HPDE6-E6E7 (cell line): ENCODE results near the gene COL20A1.

Experiments used
- DNase-seq: peaks from one replicate; pipeline ENCODE4 v3.0.0; 2011; ENCODE audit warnings: missing footprints; ENCODE audit errors: extremely low spot score

Gene COL20A1

DNA sequence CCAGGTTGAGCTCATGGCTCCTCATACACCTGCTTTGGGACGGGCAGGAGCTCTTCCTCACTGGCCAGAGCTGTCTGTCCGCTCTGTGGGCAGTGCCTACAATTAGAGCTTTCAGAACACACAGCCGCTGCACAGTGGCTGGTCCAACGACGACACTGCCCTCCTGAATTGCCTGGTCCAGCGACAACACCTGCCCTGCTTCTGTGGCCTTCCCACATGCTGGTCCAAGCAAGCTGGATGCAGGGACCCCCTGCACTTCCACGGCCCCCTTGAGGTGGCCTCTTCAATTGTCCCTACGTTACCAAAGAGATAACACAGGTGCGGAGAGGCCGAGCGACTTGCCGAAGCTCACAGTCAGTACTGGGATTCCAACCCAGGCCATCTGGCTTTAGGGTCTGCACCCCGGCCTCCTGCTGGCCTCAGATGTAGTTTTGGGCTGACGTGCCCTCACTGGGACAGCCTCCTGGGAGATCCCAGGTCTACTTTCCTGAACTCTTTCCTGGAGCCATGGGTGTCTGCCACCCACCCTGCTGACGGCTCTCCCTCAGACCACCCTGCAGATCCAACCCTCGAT is 69.5 kb downstream of the COL20A1 start:
- no peak for DNase-seq

DNA sequence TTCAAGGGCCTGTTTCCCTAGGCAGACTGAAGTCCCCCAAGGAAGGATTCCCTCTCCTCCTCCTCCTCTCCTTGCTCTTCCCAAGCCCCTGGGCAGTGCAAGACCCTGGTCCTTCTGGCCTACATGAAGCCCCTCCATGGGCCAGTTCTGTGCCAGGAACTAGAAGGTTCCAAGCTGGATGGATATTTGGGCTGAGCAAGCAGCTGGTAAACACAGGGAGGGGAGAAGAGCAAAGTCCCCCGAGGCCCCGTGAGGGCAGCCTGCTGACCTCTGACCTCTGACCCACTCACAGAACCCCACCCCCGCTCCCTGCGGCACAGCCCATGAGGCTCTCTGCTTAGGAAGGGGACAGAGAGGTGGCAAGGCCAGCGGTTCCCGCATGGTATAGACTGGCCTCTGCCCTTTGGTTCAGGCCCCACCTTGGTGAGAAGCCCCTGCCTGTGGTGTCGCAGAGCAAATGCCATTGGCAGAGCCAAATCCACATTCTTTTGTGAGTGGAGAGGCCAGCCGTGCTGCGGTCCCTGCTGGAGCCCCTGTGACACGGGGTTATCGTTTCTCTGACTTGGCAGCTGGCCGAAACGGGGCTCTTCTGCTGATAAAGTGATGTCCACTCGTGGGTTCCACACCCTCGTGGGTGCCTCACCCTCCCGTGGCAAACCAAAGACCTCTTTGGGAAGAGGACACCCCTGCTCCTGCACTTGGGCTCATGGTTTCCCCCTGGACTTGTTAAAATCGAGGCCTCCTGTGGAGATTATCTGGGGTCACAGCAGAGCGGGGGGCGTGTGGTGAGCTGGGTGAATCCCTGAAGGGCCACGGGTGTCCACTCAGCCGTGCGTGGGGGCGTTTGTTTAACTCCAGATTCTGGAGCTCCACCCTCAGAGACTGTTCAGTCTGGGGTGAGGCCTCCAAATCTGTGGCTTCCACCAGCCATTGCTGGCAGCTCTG is 70.3 kb downstream of the COL20A1 start:
- no peak for DNase-seq

DNA sequence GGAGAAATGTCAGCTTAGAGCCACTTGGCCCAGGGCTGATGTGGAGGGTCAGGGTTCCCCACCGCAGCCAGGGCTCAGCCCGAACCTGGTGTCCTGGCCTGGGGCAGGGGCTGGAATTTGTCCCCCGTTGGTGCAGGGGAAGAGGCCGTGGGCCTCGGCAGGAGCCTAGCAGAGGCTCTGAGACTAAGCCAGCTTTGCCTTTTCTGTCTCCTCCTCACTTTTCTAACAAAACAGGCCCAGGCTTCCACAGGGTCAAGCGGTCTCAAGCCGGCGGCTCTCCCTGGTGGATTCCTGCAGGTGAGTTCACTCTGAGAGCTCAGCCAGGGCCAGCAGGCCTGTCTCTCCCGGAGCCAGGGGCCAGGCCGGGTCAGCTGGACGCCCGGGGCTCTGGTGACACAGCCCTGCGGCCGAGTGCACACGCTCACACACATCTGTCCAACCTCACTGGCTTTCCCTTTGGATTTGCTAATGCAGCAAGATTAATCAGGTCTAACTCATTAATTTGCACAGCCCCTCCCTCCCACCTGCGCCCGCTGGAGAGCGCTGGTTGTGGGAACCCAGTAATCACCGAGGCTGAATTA is 71.1 kb downstream of the COL20A1 start:
- DNase-seq: no peak

DNA sequence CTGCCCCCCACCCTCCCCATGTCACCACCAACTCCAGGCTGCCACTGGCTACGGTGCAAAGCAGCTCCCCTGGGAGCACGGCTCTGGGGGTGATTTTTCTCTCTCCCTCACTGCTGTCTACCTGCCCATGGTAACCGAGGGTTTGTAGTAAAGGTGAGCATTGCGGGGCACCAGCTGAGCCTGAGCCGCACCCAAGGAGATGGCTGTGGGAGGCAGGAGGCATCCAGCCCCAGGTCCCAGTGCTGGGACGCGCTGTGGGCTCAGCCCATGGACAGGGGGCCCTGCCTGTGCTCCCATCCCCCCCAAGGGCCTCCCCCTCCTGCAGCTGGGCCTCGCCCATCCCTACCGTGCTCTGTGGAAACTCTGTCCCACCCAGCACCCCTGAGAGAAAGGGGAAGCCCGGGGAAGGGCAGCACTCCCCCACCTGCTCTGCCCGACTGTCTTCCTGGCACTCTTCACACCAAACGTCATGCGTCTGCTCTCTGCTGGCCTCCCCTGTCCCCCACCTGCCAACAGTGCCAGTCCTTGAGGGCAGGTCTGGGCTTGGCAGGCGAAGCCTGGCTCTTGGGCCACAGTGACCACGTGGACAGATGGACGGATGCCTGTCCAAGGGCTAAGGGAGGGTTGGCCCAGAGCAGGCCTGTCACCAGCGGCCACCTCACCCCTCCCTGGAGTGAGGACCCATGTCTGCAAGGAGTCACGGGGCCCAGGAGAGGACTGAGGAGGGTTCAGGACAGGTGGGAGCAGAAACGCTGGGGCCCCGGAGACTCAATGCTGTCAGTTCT is 72.0 kb downstream of the COL20A1 start:
- no peak for DNase-seq

DNA sequence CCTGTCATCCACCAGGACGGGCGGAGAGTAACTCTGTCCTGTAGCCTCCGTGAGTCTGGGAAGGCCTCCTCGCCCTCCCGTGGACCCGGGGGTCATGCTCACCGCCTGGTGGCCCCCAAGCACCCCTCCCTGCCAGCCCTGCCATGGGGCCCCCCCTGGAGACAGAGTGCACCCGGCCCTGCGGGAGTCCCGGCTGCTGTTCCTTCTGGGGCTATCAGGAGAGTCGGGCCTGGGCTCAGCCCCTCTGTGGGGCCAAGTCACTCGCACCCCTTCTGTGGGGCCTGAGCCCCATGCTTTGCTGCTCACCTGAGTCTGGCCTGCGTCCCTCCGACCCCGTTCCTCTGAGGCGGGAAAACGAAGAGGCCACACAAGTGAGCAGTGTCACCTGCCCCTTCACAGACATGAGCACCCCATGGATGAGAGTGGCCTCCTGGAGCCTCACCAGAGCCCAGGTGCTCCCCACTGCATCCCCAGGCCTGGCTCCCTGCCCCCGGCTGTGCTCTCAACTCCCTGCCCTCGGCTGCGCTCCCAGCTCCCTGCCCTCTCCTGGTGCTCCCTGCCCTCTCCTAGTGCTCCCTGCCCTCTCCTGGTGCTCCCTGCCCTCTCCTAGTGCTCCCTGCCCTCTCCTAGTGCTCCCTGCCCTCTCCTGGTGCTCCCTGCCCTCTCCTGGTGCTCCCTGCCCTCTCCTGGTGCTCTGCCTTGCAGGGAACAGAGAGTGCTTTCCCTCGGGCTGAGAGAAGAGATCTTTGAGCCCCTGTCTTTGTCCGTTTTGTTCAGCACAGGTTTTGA is 72.8 kb downstream of the COL20A1 start:
- DNase-seq: no peak

DNA sequence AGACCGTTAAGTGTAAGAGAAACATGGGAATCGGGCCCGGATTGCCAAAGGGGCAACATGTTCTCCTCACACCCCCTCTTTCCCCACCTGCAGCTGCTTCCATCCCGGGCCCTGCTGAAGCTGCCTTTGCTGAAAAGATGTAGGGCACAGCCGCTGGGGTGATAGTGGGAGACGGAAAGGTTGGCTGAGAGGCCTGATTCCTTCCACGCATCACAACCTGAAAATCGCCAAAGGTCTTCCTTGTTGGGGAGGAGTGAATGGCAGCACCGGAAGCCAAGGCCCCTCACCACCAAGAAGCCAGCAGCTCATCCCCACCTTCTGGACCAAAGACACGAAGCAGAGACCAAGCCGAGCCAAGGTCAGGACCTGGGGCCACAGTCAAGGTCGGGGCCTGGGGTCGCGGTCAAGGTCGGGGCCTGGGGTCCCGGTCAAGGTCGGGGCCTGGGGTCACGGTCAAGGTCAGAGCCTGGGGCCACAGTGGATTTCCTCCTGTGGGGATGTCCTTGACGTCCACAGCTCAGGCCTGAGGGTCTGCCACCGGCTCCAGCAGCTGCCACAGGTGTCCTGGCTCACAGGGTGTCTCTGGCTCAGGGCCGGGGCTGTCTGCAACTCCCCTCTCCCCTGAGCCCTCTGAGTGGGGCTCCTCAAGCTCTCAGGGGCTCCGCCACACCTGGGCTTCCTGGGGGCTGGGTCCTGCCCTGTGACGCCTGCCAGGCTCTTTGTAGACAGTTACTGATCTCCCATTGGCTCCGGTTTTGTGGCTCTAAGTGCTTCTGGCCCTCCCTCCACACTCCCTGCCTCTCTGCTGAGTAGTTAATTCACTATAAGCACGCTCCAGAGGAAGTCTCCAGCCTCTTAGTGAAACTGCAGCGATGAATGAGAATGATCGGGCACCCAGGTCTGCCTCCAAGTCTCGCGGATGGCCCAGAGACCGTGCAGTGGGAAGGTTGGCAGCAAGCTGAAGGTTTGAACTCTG is 73.7 kb downstream of the COL20A1 start:
- DNase-seq: no peak

DNA sequence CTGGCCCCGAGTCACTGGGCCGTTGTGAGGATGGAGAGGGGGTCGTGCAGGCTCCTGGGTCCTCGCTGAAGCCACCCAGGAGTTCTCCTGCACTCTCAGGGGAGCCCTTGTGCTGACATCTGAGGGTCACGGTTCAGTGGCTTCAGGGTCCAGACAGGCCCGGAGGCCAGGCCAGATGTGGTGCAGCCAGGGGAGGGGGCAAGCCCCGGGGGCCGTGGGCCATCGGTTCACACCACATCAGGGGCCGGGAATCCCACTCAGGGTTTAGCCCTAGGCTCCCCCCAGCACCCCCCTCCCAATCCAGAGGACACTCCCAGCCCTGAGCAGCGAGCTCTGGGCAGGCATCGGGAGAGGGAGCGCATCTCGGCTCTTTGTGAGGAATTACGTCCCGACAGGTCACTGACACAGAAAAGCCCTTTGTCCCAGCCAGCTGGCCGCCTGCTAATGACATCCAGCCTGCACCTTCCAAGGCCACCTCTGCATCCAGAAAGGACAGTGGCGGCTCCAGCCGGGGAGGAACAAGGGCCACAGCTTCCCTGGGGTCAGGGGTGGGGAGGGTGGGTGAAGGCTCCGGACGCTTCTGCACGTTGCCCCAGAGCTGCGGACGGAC is 74.6 kb downstream of the COL20A1 start:
- no peak for DNase-seq

DNA sequence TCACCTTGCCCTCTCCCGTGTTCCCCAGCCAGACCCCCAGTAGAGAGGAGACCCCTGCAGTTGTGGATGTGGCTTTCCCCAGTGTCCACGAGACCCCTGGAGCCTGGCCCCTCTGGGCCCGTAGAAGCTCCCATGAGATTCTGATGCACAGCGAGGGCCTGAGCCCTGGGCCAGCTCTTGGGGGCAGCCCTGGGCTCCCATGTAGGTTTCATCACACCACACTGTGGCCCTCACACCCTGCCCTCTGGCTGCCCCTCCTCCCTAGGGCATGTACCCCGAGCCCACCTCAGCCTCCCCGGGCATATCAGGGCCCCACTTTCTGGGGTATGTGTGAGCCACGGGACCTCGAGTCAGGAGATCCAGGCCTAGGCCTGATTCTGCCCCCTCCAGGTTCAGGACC is 75.2 kb downstream of the COL20A1 start:
- no peak for DNase-seq

DNA sequence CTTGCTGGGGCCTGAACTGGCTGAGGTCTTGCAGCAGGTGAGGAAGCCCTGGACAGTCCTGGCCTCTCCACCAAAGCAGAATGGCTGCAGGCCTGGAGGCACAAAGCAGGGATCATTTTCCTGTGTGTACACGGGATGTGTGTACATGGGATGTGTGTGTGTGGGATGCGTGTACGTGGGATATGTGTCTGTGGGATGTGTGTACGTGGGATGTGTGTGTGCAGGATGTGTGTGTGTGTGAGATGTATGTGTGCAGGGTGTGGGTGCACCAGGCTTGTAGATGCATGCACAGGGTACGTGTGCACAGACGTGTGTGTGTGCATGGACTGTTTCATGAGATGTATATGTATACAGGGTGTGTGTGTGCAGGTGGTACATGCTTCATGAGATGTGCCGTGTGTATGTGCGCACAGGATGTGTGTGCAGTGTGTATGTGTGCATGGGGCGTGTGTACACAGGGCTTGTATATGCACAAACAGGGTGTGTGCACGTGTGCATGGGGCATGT is 76.1 kb downstream of the COL20A1 start:
- no peak for DNase-seq

DNA sequence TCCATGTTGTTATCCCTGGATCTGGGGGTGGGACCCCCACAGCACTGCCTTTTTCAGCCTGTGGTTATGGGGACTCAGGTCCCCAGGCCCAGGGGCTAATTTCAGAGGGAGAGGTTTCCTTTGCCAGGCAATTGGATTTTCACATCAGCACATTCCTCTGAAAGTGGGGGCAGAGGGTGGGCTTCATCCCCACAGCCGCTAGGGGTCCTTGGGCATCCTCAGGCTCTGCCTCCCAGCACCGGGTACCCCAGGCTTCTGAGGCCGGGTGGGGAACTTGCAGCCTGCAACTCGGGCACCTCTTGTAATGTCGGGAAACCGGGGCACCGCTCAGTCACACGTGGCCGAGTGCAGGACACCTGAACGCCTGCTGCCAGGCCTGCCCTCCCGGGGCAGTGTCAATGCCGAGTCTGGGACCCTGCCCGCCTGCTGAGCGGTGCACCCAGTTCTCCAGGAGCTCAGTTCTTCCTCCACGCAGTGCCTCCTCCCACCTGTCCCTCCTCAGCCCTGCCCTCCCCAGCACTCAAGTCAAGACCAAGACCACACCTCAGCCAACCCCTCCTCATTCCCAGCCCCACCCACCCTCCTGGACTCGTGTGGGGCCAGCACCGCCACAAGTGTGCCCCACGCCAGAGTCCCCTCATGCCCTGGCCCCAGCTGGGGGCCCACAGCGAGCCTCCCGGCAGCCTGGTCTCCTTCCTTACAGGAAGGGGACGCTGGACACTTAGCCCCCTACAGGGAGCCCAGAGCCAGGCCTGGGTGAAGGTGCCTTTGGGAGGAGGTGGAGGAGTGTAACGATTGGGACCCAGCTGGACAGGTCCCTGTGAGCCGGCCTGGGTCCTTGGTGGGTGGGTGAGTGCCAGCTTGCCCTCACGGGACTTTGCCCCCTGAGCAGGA is 77.0 kb downstream of the COL20A1 start:
- DNase-seq: no peak

DNA sequence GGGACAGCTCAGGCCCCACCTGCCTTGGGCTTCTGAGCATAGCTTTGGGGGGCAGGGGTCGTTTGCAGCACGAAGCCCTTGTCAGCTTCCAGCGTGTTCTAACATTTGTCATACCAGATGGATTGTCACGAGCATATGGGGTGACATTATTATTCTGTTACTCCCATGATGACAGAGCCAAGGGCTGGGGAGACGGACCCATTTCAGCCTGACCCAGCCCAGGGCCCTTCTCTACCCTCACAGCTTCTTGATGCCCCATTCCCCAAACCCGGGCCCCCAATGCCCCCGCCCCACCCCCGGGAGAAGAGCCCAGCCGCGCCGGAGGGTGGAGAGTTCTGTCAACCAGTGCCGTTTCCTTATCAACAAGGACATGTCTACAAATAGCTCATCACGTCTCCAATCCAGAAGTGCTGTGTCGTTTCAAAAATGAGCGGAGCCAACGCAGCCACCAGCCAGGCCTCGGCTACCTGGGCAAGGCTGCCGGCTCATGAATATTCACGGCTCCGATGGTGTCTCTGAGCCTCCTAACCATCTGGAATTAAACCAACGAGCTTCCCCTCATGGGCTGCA is 77.7 kb downstream of the COL20A1 start:
- no peak for DNase-seq

DNA sequence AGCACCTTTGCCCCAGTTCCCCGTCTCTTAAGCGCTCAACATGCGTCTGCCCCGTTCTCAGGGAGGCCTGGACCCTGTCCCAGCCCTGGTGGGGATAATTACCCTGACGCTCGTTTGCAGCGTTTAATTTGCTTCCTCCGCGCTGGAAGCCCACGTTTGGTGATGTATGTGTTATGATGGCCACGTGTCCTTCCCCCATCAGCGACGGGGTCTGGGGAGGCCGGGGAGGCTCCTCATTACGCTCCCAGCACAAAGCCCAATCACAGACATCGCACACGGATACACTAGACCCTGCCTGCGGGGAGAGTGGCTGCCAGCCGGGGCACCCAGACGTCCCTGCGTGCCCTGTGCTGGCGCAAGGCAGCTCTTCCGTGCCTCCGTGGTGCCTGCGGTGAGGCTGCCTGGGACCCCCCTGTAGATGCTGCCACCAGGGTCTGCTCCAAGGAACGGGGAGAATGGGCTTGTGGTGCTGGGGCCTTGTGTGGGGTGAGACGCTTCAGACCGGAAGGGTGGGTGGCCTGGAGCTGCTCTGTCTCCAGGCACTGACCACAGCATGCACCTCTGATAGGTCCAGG is 78.4 kb downstream of the COL20A1 start:
- DNase-seq: no peak

DNA sequence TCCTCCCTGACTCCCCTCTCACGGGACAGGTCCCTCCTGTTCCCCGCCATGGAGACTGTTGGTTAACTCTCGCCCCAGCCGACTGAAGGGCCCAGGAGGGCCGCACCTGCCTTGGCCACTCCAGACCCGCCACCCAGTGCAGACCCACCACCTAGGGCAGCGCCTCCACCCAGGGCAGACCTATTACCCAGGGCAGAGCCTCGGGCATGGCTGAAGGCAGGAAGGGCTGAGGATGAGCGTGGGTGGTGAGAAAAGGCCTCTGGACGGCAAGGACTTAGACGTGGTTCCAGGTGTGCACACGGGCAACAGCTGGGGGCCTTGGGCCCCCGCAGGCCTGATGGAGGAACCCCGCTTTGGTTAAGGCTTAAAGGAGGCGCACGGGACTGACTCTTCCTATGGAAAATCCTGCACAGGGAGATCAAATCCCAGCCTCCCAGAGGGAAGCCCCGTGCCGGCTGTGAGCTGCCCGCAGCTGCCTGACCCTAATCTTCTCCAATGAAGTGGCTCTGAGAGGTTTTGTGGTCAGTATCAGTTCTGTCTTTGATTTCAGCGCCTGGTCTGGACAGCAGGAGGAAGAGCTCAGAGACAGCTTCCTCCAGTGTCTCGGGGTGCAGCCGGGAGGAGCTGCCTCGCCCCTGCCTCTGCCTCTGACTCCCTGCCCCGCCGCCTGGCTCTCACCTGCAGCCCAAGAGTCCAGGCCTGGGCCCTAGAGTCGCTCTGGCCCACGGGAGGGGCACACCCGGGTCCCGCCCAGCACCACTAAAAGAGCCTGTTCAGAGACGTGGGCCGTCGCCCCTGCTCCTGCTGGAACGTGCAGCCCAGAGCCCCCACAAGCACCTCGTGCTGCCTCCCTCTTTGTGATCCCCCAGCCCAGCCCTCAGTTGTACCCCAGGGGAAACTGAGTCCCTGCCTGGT is 80.2 kb downstream of the COL20A1 start:
- no peak for DNase-seq

DNA sequence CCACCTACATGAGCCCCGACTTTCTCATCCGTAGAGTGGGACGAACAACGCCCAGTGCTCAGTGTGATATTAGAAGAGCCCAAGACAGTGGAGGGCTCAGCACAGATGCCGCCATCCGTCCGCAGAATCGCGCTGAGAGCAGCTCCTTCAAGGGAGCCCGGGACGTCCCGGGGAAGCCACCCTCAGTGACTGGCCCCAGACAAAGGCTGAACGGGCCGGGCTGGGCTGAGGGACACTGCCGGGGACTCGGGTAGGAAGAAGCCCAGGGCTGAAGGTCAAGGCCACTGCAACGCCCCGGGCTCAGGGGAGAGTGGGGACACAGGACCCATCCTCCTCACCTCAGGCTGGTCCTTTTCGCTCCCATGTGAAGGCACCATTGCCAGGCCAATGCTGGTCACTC is 81.0 kb downstream of the COL20A1 start:
- DNase-seq: no peak

DNA sequence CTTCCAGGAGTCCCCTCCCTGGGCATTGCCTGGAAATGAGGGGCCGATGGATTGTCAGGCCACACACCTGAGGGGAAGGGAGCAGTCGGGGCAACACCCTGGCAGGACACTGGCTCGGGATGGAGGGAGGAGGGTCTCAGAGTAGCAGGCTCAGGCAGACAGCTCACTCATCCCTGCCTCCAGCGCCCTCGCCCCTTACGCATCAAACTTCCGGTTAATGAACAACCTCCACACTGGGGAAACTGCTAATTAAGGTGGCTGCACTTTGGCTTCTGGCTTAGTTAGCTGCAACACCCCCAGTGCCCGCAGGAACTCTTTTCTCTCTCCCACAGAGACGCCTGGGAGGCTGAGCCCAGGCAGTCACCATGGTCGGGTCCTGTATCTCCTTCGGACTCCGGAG is 81.5 kb downstream of the COL20A1 start:
- no peak for DNase-seq

DNA sequence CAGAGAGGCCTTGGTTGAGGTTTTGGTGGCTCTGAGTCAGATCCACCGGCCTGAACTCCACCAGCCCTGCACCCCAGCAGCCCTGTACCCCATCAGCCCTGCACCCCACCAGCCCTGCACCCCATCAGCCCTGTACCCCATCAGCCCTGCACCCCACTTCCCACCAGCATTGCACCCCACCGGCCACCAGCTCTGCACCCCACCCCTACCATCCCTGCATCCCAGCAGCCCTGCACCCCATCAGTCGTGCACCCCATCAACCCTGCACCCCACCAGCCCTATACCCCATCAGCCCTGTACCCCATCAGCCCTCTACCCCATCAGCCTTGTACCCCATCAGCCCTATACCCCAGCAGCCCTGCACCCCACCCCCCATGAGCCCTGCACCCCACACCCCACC is 82.5 kb downstream of the COL20A1 start:
- no peak for DNase-seq
